Stomach (tissue), 9 donors: Measurements from ENCODE around the gene ZFP36. TPM values are rescaled to one million over a fixed set of nuclear protein-coding genes. Genes with fewer than 3 reads are reported as not detected.

ENCODE experiments used
- DNase-seq, 2 donors: peaks; one replicate each; pipeline versions ENCODE4 v3.0.0 to v3.0.0-alpha.2; 2013 to 2019
- H3K27ac ChIP-seq, 5 donors: fragments of 200-600 bp in 4 of 5; sonication (generic) in 4 of 5; one replicate each; pipeline ENCODE4 v1.5.1; 2013 to 2019; ENCODE audit warnings: mild to moderate bottlenecking in 1 of 5, moderate library complexity in 1 of 5
- H3K27me3 ChIP-seq, 3 donors: fragments of 200-600 bp; sonication (generic); one replicate each; pipeline ENCODE4 v1.5.1; 2017 to 2019; ENCODE audit warnings: mixed run types in 1 of 3
- H3K36me3 ChIP-seq, 4 donors: fragments of 200-600 bp; sonication (generic); 1 replicate in 3 of 4; 2 replicates in 1 of 4; pipeline ENCODE4 v1.5.1; 2016 to 2019
- H3K4me1 ChIP-seq, 4 donors: fragments of 200-600 bp; sonication (generic); one replicate each; pipeline ENCODE4 v1.5.1; 2016 to 2019
- H3K4me3 ChIP-seq, 4 donors: fragments of 200-600 bp; sonication (generic) in 3 of 4; one replicate each; pipeline ENCODE4 v1.5.1; 2016 to 2019; ENCODE audit warnings: mild to moderate bottlenecking in 1 of 4
- H3K9me3 ChIP-seq, 4 donors: fragments of 200-600 bp; sonication (generic); one replicate each; pipeline ENCODE4 v1.5.1; 2016 to 2019
- EP300 ChIP-seq: sonication (generic); formaldehyde crosslinking; IDR thresholded peaks from one replicate; pipeline ENCODE4 v1.6.1; 2017; ENCODE audit warnings: antibody characterized with exemption
- POLR2A ChIP-seq, 4 donors: fragments of 450-650 bp; IDR thresholded peaks; one replicate each; pipeline ENCODE4 v1.6.1; 2016; ENCODE audit warnings: antibody characterized with exemption in 4 of 4, control low read depth in 2 of 4, mild to moderate bottlenecking in 1 of 4, moderate library complexity in 1 of 4
- POLR2AphosphoS5 ChIP-seq, 3 donors: sonication (generic); formaldehyde crosslinking; IDR thresholded peaks; one replicate each; pipeline ENCODE4 v1.6.1; 2016; ENCODE audit warnings: antibody characterized with exemption in 3 of 3
- WGBS, 5 donors: extraction: QIAGEN DNeasy Blood & Tissue Kit in 3 of 5; methylation state at CpG; one replicate each; pipeline versions ENCODE4 v1.1.5 to v1.1.7; 2013 to 2018; 5-methylcytosine and 5-hydroxymethylcytosine counted together
- intact Hi-C: fragments of 100-400 bp; cut with DNase I; formaldehyde crosslinking; loops from one replicate; pipeline ENCODE4 v1.15.1; 2023; ENCODE audit warnings: low total_unique reads
- polyA plus RNA-seq, 3 donors: library from polyadenylated mRNA; stranded (reverse); fragments of 200-250 nt; gene quantifications; one replicate each; pipeline ENCODE4 v1.2.3, GENCODE V29; 2013
- total RNA-seq, 5 donors: library from RNA; depleted of rRNA; stranded (reverse); fragments of >200 nt; gene quantifications; one replicate each; pipeline versions ENCODE4 v1.1.0 to v1.2.3, GENCODE V29; 2014 to 2016
- TF ChIP-seq, protein P1 (sequence below), 7 experiments: fragments of 450-650 bp in 4 of 7; fragments of 200-600 bp in 3 of 7; sonication (generic) in 3 of 7; IDR thresholded peaks; one replicate each; pipeline ENCODE4 v1.5.1; 2016 to 2019; ENCODE audit warnings: antibody characterized with exemption in 7 of 7, control low read depth in 2 of 7, mild to moderate bottlenecking in 1 of 7
- donor health status: healthy with polysubstance abuse.
- donor health status: Bipolar disorder and iron deficiency.
- donor health status: healthy.

The ZFP36 gene
- total and polyA plus RNA-seq, 8 donors, result 26.1 to 1,667 (median 175) TPM

DNA sequence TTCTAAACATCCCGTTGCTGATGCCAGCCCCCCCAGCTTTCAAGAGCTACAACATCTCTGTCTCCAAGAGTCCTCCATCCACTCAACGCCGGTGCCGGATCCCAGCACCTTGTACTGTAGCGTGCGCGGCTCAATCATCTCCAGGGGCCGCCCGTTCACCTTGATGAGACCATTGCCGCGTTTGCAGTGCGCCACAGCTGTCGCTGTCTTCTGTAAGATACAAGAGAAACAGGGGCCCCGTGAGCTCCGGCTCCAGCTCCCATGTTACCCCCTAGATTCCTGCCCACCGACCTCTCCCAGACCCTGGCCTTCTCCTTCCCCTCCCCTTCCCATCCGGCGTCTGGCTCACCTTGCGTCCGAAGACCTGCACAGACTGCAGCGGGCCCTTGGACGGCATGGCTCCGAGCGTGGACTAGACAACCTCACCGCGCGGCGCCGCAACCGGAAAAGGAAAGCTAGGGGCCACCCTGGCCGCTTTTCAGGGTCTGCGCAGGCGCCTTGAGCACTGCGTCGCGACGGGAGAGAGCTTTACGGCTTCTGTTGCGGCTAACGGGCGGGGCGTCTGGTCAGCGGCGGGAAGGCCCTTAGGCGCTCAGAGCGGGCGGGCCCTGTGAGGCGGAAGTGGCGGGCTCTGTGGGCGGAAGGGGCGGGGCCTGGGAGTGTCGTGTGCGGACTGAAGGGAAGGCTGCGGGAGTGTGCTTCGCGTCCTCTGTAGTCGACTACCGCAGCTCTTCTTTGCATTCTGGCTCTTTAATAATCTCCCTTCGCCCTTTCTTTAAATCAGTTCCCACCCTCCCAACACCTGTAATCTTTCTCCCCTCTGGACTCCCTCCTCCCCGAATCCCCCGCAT lies 29.1 kb downstream of the ZFP36 start, which contains the start of gene RPS16:
Gene RPS16, minus strand, starts transcription at position 451 of the 851 bp plus-strand sequence. Its CDS starts 54 bp downstream, at position 397.
- H3K4me3 ChIP-seq, result peak within 1 kb of the TSS; percentile 87 to 96 (median 90)
- H3K27me3 ChIP-seq, result no peaks in the 10 kb centered on the region
- TF ChIP-seq POLR2AphosphoS5 (IDR thresholded peaks at IDR 0.05) (peak; percentile 98 to 100 (median 99)), POLR2A (IDR thresholded peaks at IDR 0.05) (peak in 2 of 4 donors; percentile 92 to 94), EP300 (no peak)
- TF ChIP-seq, protein P1, sequence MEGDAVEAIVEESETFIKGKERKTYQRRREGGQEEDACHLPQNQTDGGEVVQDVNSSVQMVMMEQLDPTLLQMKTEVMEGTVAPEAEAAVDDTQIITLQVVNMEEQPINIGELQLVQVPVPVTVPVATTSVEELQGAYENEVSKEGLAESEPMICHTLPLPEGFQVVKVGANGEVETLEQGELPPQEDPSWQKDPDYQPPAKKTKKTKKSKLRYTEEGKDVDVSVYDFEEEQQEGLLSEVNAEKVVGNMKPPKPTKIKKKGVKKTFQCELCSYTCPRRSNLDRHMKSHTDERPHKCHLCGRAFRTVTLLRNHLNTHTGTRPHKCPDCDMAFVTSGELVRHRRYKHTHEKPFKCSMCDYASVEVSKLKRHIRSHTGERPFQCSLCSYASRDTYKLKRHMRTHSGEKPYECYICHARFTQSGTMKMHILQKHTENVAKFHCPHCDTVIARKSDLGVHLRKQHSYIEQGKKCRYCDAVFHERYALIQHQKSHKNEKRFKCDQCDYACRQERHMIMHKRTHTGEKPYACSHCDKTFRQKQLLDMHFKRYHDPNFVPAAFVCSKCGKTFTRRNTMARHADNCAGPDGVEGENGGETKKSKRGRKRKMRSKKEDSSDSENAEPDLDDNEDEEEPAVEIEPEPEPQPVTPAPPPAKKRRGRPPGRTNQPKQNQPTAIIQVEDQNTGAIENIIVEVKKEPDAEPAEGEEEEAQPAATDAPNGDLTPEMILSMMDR (IDR thresholded peaks at IDR 0.05), result peak in 1 of 7 experiments; percentile 30
- WGBS, 5 donors, result 0 to 1% (median 0%) methylated on average over 45 to 61 of the region's 61 CpGs
- H3K27ac ChIP-seq, result peak within 1 kb of the TSS; percentile 83 to 95 (median 89)
- H3K36me3 ChIP-seq, result peaks cover 30 to 32% (median 30%) of the 10 kb centered on the region in 4 donors
- peak; percentile 99 for DNase-seq
- peaks cover 33 to 63% (median 43%) of the 10 kb centered on the region in 4 donors for H3K4me1 ChIP-seq
- no peaks in the 10 kb centered on the region for H3K9me3 ChIP-seq
- intact Hi-C loops, result no loop called here

DNA sequence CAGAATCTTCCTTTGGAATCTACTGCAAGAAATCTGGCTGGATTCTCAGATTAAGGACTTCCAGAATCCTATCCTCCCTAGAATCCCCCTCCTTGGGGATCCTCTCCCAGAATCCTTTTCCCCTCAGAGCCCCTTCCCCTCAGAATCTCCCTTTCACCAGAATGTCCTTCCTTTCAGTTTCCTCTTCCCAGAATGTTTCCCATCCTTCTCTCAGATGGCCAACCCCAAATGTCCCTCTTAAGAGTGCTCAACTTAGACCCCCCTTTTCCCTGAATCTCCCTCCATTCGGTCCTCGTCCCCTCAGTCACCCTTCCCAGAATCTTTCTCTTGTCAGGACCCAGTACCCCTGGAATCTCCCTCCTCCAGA lies 29.7 kb downstream of the ZFP36 start:
- intact Hi-C loops, result no loop called here
- DNase-seq, result peak in 1 of 2 donors; percentile 47
- Histone ChIP-seq H3K27ac (peak overlapping the region; percentile 76 to 95 (median 89)), H3K4me3 (peak overlapping the region; percentile 87 to 96 (median 90)), H3K27me3 (no peaks in the 10 kb centered on the region), H3K4me1 (peaks cover 29 to 59% (median 39%) of the 10 kb centered on the region in 4 donors), H3K36me3 (peaks cover 30 to 32% (median 30%) of the 10 kb centered on the region in 4 donors), H3K9me3 (no peaks in the 10 kb centered on the region)
- 0 to 14% (median 0%) methylated on average over 2 of the region's 2 CpGs for WGBS, 5 donors
- no peak for TF ChIP-seq POLR2A (IDR thresholded peaks at IDR 0.05)
- no peak for TF ChIP-seq EP300
- TF ChIP-seq, protein P1 (IDR thresholded peaks at IDR 0.05), result no peak
- no peak for TF ChIP-seq POLR2AphosphoS5 (IDR thresholded peaks at IDR 0.05)

DNA sequence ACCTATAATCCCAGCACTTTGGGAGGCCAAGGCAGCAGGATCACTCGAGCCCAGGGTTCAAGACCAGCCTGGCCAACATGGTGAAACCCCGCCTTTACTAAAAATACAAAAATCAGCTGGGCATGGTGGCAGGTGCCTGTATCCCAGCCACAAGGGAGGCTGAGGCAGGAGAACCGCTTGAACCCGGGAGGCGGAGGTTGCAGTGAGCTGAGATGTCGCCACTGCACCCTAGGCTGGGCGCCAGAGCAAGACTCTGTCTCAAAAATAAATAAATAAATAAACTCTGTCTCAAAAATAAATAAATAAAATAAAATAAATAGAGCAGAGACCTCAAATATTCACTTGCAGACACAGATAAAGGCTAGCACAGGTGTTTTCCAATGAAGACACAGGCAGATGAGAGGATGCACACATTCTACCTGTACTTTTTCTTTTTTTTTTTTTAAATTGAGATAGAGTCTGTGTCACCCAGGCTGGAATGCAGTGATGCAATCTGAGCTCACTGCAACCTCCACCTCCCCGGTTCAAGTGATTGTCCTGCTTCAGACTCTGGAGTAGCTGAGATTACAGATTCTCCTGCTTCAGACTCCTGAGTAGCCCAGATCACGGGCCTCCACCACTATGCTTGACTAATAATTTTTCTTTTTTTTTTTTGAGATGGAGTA lies 31.8 kb downstream of the ZFP36 start:
- H3K4me1 ChIP-seq, result peaks cover 29 to 38% (median 33%) of the 10 kb centered on the region in 4 donors
- no peak for DNase-seq
- TF ChIP-seq POLR2A (IDR thresholded peaks at IDR 0.05) (no peak), EP300 (no peak)
- TF ChIP-seq, protein P1 (IDR thresholded peaks at IDR 0.05), result no peak
- H3K9me3 ChIP-seq, result no peaks in the 10 kb centered on the region
- no peak overlapping the region for H3K27ac ChIP-seq
- peaks cover 12 to 16% (median 13%) of the 10 kb centered on the region in 4 donors for H3K36me3 ChIP-seq
- no peaks in the 10 kb centered on the region for H3K27me3 ChIP-seq
- intact Hi-C loops, result no loop called here
- H3K4me3 ChIP-seq, result no peak overlapping the region
- WGBS, 5 donors, result 81 to 85% (median 81%) methylated on average over 9 of the region's 9 CpGs

DNA sequence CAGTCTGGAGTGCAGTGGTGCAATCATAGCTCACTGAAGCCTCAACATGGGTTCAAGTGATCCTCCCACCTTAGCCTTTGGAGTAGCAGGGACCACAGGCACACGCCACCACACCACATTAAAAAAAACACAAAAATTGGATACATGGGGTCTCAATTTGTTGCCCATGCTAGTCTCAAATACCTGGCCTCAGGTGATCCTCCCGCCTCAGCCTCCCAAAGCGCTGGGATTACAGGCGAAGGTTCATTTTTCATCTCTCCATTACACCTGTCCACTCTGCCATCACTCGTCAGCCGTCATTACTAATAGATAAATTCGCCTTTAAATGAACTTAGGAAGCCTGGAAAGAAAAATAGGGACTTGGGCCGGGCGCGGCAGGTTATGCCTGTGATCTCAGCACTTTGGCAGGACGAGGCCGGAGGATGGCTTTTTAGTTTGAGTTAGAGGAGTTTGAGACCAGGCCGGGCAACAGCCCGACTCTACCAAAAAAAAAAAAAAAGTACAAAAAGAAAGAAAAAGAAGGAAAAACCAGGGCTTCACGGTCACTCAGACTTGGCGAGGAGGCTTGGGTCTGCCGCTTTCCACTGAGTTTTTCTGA lies 38.0 kb downstream of the ZFP36 start:
- H3K27me3 ChIP-seq, result no peaks in the 10 kb centered on the region
- peak in 1 of 2 donors; percentile 57 for DNase-seq
- peak overlapping the region; percentile 78 to 96 (median 94) for H3K27ac ChIP-seq
- peak overlapping the region; percentile 68 to 97 (median 86) for H3K4me3 ChIP-seq
- peaks cover 0 to 18% (median 9%) of the 10 kb centered on the region in 4 donors for H3K36me3 ChIP-seq
- H3K4me1 ChIP-seq, result peaks cover 24 to 58% (median 45%) of the 10 kb centered on the region in 4 donors
- H3K9me3 ChIP-seq, result no peaks in the 10 kb centered on the region
- intact Hi-C loops, result no loop called here
- WGBS, 5 donors, result 3 to 5% (median 4%) methylated on average over 17 of the region's 17 CpGs
- TF ChIP-seq EP300 (no peak), POLR2AphosphoS5 (IDR thresholded peaks at IDR 0.05) (no peak), POLR2A (IDR thresholded peaks at IDR 0.05) (no peak)
- TF ChIP-seq, protein P1 (IDR thresholded peaks at IDR 0.05), result no peak
